Stimulated activated CD8-positive, alpha-beta memory T cell treated with anti-CD3 and anti-CD28 coated beads, Interleukin-7, amount 100 ng/mL, for 48 hours (primary cell): ENCODE results near the gene DNAJC5.
"Not testable (repeated sequence)": the region's sequence is repeated elsewhere in the genome, so short reads cannot be mapped to it uniquely, and the experiment has no call there.

Source experiments
- DNase-seq, 2 donors: peaks; one replicate each; pipeline ENCODE4 v3.0.0-alpha.2; 2020; ENCODE audit warnings: low read depth in 1 of 2; ENCODE audit errors: extremely low read depth in 1 of 2

The DNAJC5 gene

DNA sequence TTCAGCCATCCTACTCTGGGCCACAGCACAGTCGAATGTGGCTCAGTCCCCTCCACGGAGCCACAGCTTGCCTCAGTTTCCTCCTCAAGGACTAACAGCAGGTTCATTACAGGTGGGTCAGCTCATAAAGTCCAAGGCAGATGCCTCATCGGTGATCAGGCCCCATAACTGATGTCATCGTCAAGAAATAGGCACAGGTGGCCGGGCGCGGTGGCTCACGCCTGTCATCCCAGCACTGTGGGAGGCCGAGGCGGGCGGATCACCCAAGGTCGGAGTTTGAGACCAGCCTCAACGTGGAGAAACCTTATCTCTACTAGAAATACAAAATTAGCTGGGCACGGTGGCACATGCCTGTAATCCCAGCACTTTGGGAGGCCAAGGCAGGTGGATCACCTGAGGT, 57.8 kb downstream of the DNAJC5 start:
- DNase-seq, result no peak

DNA sequence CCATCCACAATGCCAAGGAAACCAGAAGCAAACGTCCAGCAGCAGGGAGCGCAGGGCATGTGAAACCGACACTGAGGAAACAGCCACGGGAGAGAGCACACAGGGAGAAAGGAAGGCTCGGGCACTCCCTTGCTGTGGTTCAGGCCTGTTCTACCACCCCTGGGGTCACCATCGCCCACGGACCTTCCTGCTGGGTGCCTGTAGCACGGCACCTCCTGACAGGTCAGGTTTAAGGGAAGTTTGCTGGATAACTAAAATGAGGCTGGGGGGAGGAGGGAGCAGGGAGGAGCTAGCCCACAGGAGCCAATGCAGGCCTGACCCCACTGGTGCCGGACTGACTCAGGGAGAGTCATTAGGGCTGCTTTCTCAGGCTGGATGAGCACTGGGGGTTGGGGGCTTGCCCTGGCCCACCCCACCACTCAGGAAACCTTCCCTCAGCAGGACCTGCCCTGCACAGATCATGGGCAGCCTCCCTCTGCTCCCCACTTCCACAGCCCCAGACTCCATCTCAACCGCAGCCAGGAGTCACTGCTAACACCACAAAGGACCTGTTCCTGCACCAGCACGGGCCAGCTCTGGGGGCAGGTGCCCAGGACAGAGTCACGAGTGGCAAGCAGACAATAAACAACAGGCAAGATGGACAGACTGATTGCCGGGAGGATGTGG, 59.0 kb downstream of the DNAJC5 start:
- DNase-seq, result no peak

DNA sequence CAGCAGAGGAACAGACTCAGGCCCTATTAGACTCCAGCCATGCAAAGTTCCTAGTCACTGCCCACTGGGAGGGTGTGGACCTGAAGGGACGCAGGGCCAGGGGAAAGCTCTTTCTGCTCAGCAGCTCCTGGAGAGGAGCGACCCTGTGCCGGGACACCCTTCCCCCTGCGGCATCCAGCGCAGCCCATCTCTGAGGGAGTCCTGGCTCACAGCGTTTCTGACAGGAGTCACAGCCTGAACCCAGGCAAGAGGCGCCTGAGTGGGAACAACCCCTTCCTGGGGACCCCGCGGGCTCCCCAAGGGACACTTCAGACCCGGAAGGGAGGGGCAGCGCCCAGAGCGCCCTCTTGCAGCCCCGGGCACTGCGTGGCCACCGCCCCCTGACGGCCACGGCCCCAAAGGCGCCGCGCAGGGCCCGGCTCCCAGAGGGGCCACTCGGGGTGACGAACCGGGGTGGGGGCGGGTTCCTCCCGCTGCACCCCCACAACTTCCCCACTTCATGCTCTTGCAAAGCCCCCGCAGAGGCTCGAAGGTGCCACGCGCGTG, 60.4 kb downstream of the DNAJC5 start:
- DNase-seq, result no peak

DNA sequence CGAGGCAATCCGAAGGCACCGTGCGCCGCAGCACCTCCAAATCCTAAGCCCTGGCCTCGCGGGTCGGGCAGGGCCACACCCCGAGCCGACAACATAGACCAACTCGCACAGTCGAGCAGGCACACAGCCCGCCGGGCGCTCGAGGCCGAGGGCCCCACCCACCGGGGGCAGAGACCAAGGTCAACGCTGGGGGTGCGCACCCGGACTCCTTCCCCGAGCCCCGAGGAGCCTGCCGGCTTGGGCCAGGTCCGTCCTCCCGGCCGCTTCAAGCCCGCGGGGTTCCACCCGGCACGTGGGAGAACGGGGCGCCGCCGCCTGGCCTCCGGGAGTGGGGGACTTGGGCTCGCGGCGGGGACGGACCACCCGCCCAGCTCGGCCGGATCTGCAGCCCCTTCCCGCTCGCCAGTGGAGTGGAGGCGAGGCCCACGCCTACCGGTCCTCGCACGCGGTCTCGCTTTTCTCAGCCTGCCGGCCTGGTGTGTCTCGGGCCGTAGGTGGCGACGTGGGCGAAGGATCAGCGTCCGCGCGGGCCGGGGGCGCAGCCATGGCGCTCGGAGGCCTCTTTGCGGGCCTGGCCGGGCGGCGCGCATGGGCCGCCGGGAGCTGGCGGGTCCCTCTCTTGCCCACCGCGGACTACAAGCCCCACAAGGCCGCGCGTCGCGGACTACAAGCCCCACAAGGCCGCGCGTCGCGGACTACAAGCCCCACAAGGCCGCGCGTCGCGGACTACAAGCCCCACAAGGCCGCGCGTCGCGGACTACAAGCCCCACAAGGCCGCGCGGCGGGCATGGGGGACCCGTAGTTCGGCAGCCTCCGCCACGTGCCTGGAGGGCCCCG, 61.1 kb downstream of the DNAJC5 start, which contains the start of gene UCKL1:
Gene UCKL1, minus strand, starts transcription at position 590 of the 837 bp plus-strand sequence. Its CDS starts 44 bp downstream, at position 546.
- DNase-seq, result peak; percentile 78 to 81

DNA sequence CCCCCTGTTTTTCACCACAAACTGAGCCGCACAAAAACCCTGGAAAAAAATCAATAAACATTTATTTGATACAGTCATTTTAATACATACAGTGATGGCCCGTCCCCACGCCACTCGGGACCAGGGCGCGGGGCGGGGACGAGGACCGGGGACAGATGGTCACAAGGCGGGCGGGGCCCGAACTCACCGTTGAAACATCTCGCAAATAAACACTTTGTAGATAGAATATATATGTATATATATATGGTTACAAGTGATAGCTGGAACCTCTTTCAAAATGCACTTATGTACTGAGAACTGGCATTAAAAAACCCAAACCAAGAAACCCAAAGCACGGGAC, 61.7 kb downstream of the DNAJC5 start:
- DNase-seq, result no peak

DNA sequence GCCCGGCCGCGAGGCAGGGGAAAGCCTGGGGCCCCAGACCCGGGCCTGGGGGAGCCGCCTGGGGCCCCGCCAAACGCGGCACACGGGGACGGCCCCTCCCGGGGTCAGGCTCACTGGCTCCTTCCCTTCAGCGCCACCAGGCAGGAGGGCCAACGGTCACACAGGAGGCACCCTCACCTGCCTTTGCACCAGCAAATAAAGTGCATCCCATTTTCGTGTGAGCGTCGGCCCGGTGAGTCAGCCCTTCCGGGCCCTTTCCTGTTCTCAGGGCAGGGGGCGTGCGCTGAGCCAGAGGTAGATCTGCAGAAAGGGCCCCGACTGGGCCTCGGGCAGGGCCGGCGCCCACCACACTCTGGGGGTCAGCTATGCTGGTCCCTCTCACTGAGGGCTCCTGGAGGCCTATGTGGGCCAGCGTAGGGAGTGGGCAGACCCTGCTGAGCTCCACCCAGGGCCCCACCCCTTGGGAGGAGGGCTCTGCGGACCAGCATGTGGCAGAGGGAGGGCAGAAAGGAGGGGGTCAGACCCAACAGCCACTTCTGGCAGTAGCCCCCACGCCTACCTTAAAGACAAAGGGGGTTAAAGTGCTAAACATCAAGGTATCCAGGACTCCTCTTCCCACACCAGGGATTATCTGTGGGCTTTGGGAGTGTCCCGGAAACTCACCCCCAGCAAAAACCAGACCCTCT, 62.2 kb downstream of the DNAJC5 start:
- peak in 1 of 2 donors; percentile 51 for DNase-seq

DNA sequence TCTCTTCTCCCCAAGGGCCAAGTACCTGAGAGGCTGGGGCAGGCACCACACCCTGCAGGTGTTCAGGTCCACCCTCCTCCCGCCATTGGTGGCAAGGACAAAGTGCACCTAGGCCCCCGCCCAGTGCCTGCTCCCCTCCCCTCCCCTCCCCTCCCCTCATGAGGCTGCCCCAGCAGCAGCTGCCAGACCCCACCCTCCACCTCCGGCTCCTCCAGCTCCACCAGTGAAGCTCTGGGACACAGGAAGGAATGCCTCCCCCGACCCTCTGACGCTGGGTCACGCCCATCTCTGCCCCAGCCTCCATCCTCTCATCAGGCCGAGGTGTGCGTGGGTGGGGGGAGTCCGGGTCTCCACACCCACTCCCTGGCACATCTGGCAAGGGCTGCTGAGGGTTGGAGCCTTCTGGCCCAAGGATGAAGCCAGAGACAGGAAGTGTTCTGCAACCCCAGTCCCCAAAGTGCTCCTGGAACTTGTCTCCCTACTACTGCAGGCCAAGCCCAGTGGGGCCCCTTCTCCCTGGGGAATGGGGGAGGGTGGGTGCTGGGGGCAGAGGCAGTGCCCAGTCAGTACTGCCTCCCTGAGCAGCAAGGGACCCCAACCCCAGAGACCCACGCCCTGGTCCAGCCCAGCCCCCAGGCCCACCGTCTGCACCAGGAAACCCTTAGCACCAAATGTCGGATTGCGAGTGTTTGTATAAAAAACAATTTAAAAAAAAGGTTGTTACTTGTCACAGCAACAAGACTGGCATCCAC, 62.9 kb downstream of the DNAJC5 start:
- DNase-seq, result peak in 1 of 2 donors; percentile 46

DNA sequence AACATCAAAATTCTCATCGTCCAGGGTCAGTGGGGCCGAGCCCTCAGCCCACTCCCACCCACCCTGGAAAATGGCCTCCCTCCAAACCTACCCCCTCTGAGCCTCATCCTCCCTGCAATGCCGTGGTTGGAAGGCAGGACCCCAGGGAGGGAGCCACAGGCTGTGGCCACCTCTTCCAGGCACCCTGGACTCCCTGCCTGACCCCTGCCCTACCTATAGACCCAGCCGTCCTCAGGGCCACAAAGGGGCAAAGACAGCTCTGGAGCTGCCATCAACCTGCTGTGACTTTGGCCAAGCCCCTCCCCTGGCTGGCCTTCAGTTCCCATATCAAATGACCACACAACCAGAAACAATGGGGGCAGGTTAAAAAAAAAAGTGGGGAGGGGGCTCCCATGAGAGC, 63.5 kb downstream of the DNAJC5 start:
- no peak for DNase-seq

DNA sequence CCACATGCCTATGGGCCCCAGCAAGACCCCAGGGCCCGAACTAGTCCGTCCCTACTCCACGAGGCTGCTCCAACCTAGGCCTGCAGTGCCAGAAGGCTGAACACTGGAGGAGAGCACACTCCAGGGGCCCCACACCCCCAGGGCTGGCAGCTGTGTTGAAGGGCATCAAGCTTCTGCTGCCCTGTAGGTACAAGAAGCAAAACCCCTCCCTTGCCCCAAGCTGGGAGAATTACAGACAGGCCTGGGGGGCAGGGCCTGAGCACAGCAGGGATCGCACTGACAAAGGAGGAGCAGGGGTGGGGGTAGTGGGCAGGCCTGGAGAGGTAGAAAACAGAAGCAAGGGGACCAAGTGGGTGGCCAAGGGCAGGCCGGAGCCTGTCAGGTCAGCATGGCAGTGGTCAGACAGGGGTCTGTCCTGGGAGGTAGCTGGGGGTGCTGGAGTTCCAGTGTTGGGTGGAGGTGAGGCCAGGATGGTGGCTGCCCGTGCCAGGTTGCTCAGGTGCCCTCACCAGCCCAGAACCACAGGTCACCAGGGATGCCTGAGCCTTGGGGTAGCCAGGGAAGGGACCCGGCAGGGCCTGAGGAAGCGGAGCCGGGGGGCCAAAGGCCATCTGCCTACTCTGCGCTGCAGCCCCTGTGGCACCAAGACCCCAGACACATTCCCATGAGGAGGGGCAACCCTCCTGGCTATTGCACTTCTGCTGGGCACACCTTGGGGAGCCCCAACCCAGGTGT, 64.2 kb downstream of the DNAJC5 start:
- no peak for DNase-seq

DNA sequence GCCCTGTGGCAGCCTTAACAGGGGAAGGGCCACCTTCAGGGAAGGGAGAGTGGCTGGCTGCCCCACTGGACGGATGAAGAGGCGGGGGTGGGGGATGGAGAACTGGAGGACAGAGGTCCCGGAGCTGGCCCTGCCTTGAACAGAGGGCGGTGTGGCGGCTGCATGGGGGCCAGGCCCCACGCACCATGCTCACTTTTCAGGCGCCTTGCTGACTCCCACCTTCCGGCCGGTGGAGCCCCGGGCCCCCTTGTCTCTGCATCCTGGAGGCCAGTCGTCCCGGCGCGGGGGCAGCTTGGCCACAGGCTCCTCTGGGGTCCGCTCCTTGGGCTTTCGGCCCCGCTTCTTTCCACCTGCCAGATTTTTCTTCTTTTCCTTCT, 64.8 kb downstream of the DNAJC5 start:
- DNase-seq, result no peak

DNA sequence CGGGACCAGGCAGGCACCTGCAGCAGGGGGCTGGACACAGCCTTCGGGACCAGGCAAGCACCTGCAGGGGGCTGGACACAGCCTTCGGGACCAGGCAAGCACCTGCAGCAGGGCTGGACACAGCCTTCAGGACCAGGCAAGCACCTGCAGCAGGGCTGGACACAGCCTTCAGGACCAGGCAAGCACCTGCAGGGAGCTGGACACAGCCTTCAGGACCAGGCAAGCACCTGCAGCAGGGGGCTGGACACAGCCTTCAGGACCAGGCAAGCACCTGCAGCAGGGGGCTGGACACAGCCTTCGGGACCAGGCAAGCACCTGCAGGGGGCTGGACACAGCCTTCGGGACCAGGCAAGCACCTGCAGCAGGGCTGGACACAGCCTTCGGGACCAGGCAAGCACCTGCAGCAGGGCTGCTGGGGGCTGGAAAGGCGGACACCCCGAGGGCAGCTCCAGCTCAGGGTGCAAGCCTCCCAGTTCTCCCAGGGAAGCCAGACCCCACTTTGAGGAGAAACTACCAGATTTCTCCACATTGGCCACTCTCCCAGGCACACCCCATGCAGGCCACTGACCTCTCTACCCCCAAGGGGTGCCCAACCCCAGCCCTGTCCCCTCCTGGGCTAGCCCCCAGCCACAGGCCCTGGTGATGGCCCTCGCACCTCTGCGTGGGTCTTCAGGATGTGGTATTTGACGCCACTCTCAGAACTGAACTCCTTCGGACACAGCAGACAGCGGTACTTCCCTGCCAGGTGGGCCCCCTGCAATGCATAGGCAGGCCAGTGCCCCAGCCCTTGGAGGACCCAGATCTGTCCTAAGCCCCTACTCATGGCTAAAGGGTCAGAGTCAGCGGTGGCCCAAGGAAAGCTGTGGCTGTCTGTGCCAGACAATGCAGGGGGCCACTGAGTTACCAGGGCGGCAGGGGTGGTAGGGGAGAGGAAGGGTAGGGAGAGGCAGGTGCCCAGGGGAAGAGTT, 66.0 kb downstream of the DNAJC5 start:
- DNase-seq, result not testable (repeated sequence)

DNA sequence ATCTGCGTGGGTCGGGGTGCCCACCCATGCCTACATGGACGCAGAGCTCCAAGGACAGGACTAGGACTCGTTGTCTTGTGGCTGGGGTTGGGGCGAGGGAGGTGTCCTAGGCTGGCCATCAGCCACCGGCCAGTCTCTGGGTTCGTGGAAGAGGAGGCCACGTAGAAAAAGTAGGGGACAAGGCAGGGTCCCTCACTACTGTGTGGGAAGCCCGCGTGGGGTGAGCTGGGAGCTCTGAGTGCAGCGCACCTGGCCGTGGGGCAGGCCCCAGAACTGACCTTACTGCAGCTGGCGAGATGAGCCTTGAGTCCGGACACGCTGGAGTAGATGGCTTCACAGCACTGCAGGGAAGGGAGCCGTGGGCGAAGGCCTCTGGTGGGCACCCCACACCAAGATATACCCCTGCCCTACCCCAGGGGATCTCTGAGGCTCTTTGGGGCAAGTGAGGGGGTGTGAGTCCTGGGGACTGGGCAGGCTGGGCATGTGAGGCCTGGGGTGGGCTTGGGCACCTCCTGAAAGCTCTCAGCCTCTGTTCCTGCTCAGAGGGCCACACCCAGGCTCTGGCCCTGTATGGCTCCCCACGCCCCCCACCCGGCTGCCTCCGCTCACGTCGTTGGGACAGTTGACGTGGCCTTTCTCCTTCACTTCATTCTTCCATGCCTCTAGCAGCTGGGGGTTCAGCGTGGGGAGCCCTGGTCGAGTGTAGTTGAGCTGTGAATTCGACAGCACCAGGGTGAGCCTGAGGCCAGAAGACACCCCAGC, 66.9 kb downstream of the DNAJC5 start:
- no peak for DNase-seq

DNA sequence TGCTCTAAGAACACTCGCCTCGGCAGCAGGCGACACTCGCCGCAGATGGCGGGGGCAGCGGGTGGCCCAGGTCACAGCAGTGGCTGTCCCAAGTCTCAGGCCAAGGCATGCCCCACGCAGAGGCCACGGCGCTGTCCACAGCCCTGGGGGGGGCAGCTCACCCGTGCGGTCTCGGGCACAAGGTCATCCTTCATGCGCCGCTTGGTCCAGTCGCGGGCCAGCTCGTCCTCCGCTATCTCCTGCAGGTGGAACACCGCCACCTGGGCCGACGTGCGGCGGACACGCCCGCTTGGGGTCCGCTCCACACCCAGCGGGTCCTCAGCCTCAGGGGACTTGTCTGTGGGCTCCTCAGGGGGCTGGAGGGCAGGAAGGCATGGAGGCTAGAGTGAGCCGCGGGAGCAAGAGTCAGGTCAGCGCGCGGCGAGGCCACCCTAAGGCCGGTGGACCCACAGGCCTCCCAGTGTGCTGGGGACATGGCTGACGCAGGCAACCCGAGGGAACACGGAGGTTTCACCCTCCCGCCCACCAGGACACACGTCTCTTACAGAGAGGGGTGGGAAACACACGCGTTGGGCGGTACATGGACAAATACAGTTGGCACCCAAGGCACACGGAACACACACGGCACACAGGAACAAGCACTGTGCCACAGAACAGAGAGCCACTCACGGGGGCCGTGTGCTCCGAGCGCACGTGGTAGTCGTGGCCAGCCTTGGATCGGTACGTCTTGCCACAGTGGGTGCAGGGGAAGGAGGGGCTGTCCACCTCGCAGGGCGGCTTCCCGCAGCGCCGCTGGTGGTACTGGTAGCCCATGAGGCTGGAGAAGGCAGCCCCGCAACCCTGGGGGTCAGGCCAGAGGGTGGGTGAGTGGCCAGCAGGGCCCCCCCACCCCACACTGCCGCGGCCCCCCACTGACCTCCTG, 67.8 kb downstream of the DNAJC5 start:
- DNase-seq, result no peak

DNA sequence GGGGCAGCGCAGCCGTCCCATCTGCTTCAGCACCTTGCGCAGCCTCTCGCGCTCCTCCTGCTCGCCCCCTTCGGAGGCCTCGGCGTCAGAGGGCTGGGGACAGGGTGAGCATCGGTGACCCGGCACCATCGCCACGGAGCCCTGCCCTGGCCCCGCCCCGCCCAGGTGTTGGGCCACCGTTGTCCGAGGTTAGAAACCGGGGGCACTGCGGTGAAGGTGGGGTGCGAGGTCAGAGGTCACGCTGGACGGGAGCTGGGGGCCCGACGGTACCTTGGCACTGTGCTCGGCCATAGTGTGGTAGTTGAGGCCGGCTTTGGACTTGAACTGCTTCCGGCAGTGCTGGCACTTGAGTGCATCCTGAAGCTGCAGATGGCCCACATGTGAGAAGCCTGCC, 68.4 kb downstream of the DNAJC5 start:
- DNase-seq, result no peak

DNA sequence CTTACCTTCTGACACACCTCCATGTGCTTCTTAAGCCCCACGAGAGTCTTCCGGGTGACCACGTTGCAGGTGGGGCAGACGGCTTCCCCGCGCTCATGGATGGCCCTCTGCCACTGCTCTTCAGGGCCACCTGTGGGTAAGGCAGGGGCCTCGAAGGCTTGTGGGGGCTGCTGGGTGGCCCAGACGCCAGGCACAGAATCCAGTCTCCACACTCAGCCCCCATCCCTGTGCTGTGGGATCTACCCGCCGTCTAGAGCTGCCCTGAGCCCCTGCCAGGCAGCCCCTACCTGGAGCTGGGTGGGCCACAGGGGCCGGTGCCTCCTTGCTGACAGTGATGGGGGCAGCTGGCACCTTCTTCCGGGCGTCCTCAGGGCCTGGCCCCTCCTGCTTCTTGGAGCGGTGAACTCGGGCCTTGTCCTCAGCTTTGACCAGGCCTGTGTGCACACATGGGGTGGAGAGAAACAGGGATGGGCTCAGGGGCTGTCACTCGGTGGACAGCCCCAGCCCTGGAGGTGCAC, 68.9 kb downstream of the DNAJC5 start:
- DNase-seq, result no peak

DNA sequence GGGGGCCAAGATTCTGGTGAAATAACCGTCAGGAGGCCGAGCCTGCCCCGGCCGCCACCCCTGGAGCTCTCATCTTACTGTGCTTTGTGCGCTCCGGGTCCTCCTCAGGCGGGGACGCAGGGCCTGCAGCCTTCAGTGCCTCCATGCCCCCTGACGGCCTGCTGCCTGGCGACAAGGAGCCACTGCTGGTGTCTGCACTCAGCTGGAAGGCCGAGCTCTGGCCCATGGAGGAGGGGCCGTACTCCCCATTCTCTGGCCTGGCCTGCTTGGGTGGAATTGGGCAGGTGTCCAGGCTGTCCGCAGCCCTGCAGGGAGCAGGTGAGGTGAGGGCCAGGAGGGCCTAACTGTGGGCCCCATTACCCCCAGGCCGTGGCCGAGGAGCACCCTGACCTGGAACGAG, 69.5 kb downstream of the DNAJC5 start:
- DNase-seq, result no peak
